ELR (cell line): ENCODE results near the gene DHRS7C.
A peak's percentile ranks its signal among the peaks of the same experiment; 100 is the strongest.
"Not testable (repeated sequence)": the region's sequence is repeated elsewhere in the genome, so short reads cannot be mapped to it uniquely, and the experiment has no call there.

Source experiments
- DNase-seq: peaks from one replicate; pipeline ENCODE4 v3.0.0-alpha.2; 2015; ENCODE audit warnings: low read depth

DHRS7C gene

DNA sequence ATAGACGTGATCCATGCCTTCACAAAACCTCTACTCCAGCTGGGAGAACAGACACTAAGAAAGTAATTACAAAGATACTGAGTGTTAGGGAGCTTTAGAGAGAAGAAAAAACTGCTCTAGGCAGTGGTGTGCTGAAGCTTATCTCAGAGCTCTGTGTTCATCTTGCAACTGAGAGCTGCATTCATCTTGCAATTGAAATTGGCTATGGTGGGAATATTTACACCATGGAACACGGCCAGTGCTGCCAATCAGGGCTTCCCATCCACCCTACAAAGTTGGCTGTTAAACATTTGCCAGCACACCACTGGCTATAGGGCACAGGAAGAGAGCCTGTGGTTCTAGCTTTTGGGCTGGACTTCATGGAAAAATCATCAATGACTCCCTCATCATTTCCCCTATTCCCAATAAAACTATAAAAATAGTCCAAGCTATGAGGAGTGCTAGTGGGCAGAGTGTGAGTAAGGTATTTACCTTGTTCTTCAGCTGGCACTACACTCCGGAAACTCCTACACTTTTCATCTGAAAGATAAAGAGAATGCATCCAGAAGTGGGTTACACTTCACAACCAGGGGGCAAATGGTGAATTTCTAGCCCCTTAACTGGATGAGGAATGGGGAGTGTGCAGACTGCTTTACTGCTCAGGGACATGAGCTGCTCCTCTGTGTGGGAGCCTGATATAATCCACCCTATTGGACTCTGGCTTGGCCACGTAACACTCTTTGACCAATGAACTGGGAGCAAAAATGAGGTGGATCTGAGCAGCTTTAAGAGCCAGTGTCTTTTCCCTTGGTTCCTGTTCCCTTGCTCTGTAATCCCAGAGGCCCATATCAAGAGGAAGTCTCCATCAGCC lies 18.9 kb upstream of the DHRS7C start:
- DNase-seq: no peak

DNA sequence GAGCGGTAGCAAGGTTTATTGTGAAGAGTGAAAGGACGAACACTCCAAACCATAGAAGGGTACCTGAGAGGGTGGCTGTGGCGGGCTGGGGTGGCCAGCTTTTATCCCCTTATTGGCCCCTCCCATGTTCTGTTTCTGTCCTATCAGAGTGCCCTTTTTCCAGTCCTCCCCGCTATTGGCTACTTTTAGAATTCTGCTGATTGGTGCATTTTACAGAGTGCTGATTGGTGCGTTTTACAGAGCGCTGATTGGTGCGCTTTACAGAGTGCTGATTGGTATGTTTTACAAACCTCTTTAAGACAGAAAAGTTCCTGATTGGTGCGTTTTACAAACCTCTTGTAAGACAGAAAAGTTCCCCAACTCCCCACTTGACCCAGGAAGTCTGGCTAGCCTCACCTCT lies 18.0 kb upstream of the DHRS7C start:
- no peak for DNase-seq

DNA sequence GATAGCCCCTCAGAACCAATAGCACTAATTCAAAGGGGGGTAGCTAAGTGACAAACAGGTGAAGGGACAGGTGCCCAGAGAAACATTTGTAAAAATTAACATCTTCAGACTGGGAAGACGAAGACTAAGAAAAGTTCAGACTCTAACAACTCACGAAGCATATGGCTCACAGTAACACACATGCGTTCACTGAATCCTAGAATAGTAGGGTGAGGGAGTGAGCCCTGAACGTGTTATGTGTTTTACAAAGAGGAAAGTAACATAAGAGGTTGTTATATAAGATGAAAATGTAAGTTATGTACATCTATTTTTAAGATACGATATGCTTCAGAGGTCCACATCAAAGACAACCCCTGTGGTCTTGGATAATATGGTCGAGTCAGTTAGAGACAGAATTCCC lies 15.3 kb upstream of the DHRS7C start:
- DNase-seq: no peak

DNA sequence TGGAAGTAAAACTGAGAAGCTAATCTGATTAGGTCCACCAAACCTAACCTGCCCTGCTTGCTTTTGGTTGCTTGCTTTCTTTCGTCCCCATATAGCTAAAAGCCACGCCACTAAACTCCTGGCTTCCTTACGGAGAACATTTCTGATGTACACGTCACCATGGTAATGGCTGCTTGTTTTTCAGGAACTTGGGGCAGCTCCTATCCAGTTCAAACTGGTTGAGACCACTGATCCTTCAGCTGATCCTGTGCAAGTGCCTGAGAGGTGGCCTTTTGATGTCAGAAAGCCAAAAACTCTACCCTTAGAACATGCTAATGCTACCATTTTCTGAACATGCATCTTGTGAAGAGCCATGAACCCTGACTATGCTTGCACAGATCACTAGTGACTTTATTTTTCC lies 14.4 kb upstream of the DHRS7C start:
- no peak for DNase-seq

DNA sequence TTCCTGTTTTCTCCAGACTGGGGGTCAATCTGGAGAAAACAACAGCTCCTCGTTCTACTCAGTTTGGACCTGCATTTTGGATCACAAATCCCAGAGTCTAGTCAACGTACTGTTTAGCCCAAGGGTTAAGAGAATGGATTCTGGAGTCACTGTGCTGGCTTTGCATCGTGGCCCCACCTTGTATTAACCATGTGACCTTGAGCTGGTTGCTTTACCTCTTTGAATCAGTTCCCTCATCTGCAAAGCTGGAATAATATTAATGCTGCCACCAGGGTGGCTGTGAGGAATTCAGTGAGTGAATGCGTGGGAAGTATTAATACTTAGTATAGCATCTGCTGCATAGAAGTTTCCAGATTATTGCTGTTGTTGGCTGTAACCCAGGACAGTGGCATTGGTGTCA lies 11.3 kb upstream of the DHRS7C start:
- peak; percentile 11 for DNase-seq

DNA sequence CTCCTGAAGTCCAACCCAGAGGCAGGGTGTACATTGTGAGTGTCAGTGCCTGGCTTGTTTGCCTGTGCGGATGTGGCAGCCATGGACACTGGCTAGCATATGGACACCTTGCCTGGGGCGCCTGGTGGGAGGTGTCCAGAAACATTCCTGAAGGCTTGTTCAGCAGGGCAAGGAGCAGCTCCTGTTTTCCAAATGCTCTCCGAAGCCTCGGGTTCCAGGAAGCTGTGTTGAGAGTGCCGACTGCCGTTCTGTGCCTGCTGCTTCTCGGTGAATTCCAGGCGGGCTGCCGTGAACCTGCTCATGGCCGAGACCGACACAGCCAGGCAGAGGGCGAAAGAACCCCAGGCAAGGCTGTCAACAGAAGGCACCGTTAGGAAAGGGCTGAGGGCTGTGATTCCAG lies 10.9 kb upstream of the DHRS7C start:
- peak; percentile 70 for DNase-seq

DNA sequence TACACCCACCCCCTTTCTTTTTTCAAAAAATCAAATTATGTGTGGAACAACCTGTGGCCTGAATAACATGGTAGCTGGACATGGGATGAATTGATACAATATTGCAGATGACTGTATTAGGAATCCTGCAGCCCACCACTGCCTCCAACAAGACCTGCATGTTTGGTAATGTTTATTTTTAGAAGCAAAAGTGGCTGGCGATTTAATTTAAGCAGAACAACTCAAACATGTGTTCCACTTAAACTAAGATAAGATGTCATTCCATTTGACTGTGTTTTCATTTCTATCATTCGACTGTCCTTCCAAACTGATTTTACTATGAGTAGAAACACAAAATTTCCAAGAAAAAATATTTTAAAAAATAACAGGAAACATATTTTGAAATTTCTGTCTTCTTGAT lies 10.1 kb upstream of the DHRS7C start:
- DNase-seq: no peak

DNA sequence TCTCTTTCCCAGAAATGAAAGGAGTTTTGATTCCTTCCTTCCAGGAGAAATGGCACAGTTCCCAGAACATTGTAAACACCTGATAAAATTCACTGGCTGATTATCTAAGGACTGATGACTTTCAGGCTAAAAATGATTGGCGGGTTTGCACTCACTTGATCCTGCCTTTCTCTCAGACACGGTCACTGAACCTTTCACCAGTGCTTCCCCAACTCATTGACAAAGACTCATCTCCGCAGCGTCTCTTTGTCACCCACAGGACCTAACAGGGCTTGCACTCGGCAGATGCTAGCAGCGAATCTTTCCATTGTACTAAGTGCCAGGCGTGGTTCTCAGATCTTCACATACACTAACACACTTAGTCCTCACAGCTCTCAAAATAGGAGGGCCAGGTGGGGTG lies 7.3 kb upstream of the DHRS7C start:
- no peak for DNase-seq

DNA sequence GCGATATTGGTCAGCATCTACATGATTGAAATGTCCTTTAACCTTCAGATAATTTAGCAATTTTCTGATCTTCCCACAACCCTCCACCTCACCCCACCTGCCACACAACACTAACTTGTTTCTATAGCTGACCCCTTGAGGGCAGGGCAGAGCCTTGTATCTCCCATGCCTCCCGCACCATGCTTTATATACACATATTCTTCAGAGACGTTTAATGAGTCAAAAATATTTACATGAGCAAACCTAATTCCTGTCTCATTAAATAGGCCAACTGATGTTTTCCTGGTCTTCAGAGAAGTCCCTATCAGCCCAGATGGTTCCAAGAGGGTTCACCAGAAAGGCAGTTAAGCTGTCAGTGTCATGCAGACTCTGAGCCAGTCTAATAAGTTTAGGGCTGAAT lies 6.6 kb upstream of the DHRS7C start:
- DNase-seq: no peak

DNA sequence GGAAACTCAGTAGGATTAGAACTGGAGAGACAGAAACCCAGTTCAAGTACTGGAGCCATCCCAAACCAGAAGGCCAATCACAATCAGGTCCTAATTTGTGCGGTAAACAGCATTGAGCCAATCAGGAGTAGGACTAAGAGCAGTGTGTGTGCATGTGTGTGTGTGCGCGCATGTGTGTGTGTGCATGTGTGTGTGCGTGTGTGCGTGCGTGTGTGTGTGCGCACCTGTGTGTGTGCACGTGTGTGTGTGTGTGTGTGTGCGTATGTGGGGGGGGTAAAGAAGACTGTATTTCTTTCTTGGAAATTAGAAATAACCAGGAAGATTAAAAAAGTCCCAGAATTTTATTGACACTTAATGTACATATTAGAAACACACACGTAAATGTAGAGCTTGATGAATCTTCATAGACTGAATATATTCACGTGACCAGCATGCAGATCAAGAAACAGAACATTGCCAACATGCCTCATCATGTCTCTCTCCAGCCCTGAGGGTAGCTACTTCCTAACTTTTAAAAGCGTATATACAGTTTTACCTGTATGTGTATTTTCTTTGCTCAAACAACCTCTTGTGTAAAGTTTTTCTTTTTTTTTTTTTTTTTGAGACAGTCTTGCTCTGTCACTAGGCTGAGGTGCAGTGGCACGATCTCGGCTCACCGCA lies 919 bp upstream of the DHRS7C start:
- no peak for DNase-seq

DNA sequence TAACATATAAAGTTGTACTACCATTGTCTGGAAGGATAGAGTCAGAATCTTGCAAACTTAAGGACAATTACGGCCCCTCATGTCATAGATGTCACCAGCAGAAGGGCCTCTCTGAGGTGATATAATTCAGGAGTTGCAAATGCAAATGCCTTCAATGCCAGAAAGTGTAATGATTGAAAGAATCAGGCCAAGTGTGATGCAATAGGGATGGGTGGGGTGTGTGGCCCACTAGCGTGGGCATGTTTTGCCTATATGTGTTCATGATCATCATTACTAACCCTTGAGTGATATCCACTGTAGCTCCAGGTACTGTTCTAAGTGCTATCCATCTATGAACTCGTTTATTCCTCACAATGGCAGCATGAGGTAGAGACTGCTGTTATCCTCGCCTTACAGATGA lies 1.1 kb downstream of the DHRS7C start:
- no peak for DNase-seq

DNA sequence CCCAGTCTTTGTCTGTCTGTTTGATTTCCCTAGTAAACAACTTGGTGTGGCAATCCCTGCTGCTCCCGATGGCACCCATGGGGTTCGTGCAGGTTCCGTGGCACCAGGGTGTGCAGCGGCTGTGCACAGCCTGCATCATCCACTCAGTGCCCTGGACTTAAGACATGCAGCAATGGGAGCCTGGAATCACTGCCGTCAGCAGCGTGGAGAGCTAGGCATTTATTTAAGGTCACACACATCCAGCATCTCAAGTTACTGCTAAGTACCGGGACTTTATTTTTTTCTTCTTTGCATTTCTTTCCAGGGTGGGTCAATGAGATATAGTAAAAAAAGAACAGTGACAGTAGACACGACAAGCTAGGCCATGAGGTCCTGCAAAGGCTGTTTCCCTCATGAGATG lies 2.8 kb downstream of the DHRS7C start:
- no peak for DNase-seq

DNA sequence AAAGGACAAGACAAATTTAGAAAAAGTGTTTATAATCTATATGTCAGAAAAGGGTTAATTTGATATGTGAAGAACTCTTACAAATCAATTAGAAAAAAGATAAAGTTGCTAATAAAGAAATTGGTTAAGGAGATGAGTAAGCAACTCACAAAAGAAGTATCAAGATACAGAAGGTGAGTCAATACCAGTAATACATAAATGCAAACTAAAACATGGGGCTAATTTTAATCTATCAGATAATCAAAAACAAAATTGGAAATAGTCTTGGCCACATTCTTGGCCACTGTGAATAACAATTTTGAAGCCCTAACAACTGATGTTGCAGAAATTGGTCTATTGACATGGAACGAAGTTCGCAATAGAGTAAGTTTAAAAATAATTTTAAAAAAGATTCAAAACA lies 6.8 kb downstream of the DHRS7C start:
- no peak for DNase-seq

DNA sequence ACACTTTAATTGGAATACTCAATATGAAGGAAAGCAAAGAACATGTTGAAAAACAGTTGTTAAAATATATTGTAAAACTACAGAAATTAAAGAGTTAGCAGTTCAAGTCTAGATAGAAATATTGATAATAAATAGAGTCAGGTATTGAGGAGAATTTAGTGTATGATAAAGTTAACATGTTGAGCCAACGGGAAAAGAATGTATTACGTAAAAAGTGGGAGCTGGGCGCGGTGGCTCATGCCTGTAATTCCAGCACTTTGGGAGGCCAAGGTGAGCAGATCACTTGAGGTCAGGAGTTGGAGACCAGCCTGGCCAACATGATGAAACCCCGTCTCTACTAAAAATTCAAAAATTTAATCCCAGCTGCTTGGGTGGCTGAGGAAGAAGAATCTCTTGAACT lies 7.9 kb downstream of the DHRS7C start:
- not testable (repeated sequence) for DNase-seq

DNA sequence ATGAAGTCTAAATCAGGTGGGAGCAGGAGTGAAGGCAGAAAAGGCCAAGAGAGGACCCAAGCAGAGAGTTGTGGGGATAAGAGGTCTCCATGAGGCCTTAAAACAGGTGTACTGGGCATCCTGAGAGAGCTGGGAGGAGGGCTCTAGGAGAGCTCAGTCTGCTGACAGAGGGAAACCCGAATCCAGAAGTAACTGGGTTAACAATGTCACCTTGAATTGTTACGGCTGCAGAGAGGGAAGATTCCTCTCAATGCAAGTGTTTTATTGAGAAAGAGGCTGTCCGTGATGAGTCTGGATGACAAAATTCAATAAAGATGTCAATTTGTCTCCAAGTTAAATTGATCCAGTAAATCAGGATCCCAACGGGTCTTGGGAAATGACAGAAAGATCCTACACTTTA lies 8.3 kb downstream of the DHRS7C start:
- no peak for DNase-seq

DNA sequence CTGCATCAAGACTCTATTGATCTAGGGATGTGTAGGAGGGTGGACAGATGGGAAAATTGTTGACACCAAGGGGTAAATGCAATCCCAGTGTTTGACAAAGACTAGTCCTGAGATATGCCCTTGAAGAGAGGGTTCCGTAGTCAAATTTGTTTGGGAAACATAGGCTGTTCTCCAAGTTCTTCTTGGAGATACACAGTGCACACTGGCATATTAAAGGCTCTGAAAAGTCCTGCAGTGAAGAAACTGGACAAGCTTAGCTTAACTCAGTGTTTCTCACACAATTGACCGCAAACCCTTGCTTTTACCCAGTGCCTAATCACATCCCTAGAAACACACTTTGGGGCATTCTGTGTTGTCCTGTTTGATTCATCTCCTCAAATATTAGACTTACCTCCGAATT lies 10.8 kb downstream of the DHRS7C start:
- no peak for DNase-seq

DNA sequence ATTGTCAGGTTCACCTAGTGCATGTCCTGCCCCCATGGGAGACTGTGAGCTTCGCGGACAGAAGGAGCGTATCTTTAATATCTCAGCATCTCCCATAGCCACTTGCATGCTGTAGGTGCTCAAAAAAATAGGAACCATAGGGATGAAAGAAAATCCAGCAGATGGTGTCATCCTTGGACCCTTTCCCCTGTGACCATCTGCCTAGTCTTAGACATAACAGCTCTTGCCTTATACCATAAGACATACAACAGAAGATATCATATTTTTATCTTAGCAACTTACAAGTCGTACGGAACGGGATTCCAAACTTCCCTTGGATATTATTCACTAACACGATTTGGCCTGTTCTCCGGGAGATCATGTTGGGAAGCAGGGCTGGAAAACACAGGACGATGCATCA lies 14.5 kb downstream of the DHRS7C start:
- DNase-seq: no peak

DNA sequence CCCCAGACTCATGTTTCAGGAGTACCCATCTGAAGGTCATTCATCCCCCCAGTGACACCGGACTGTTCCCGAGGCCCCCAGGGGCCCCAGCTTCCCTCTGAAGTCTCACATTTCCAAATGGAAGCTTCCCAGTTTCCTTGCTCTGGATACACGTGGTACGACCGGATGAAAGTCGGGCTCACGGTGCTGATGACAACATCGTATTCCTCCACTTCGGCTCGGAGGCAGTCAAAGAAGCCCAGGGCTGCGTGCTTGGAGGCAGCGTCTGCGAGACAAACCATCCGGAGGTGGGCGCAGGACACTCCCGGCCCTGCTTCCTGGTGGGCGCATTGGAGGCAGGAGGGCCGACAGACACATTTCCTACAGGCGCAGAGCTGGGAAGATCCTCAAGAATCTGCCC lies 18.7 kb downstream of the DHRS7C start:
- DNase-seq: no peak

DNA sequence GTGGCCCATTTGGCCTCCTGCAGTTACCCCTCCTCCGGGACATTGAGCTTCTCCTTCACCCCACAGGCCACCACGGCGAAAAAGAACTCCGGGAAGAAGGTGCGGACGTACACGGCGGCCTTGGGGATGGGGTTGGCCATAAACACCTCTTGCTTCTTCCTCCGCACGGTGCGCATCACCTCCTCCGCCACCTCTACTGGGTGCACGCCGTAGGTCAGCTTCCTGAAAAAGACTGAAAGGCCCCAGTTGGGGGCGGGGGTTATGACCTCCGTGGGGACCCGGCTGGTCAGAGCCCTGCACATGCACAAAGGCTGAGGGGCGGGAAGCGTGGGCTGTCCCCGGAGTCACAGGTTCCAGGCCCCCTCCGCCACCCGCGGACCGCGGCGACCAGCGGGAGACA lies 19.9 kb downstream of the DHRS7C start:
- DNase-seq: no peak

DNA sequence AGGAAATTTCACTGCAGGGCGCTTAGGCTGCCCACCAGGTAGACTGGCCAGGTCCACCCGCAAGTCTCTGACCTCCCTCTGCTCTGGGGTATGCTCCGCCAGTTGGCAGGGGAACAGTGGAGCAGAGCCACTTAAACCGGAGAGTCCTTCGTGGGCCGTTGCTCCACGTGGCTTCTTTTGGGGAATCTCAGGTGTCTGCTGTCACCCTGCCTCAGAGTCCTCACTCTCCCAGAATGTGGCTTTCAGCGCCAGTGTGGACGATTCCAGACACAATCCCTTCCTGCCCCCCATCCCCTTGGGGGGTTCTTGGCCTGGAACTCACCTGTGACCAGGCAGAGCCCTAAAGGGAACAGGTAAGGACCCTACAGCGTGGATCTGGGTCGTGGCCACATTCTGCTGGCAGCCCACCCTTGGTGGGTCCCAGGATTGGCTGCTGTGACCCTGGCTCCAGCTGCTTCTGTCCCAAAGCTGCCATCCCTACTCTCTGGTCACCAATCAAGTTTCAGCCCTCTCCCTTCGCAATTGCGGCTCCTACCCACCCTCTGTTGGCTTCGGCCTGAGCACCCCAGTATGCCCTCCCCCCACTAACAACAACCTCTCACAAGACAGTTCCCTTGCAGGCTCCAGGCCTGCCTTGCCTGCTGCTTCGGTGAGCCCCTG lies 22.2 kb downstream of the DHRS7C start:
- DNase-seq: no peak

DNA sequence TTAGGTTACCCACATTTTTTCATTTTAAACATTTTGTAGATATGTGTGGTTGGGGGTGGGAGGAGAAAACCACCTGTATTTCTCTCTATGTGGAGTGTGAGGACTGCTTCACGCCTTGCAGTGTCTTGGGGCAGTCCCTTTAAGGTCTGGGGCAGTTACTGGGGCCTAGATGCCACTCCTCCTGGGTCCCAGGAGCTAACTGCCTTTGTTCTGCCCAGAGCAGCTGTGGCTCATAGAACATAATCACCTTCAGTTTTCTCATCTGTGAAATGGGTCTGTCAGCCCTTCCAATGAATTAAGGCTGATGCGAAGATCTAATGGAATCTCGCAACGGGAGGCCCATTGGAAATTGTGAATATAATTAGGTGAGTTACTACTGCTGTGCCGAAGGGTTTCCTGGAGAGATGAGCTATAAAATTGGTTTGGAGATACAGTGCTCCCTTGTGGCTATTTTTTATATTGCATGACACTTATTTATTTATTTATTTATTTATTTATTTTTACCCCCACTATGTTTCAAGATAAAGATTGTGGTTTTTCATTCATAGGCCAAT lies 22.9 kb downstream of the DHRS7C start:
- peak; percentile 44 for DNase-seq

DNA sequence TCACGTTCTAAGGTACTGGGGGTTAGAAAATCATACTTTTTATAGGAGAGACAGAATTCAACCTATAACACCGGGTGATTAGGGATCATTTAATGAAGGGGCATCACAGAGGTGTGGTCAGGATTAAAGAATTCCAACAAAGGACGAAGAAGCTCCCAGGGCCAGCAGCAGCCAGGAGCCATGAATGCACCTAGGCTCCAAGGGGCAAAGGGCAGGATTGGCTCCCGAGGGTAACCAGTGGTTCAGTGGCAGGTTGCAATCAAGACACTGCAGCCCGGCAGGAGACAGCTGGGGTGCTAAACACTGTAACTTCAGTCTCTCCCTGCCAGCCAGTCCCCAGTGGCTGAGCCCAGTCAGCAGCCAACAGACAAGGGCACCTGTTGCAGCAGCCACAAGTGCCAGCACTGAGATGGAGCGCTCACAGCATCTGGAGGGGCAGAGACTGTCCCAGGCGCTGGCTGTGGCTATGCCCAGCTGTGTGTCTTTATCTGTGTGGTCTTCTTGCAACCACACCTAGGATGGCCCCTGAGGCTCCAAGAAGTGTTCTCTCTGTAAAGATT lies 23.9 kb downstream of the DHRS7C start:
- DNase-seq: no peak

DNA sequence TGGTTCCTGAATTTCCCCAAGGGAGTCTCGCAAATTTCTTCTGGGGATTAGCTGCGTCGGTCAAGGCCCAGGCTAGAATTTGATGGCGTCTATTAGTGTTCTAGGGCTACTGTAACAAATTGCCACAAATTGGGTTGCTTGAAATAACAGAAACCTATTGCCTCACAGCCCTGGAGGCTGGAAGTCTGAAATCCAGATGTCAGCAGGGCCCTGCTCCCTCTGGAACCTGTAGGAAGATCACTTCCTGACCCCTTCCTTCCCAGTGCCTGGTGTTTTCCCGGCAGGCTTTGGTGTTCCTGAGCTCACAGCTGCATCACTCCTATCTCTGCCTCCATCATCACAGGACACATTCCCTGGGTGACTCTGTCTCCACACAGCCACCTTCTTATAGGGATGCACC lies 24.4 kb downstream of the DHRS7C start:
- DNase-seq: no peak
